Cerebellar nuclear complex (tissue), 1 donor: ENCODE data around the gene IL4I1.

Experiments
- DNase-seq, 2 experiments: peaks; one replicate each; lab custom pipeline; 2025; lab: John Stamatoyannopoulos, UW

IL4I1 gene

DNA sequence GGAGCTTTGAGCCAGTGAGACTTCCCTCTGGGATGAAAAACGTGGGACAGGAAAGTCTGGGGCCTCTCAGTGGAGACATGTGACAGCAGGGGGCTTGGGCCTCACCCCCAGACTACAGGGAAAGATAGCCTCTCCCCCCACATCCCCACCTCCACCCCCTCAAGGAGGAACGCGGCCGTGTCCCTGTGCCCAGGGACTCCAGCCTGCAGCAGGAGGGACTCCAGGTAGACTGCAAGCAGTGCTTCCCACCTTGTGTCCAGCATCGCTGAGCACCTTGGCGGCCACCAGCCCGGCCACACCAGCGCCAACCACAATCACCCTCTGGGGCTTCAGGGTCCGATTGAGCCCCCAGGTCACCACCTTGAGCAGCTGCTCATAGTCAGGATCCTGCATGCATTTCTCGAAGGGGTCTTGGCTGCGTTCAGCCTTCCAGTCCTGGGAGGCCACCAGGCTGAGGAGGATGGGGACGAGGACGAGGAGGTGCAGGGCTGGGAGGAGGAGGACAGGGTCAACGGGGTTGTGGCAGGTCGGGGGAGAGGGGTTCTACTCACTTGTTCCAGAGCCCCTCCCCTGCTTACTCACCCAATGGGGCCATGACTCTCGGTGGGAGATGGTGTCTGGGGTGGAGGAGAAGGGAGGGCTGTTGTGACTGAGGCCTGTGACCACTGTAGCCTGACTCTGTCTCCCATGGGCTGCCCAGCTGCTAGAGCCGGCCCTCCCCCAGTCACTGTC lies 955 bp downstream of the IL4I1 start:
- DNase-seq, result no peak

GRCh38 chr19:49894879-49895565 lies 1.7 kb downstream of the IL4I1 start:
- DNase-seq, result no peak

DNA sequence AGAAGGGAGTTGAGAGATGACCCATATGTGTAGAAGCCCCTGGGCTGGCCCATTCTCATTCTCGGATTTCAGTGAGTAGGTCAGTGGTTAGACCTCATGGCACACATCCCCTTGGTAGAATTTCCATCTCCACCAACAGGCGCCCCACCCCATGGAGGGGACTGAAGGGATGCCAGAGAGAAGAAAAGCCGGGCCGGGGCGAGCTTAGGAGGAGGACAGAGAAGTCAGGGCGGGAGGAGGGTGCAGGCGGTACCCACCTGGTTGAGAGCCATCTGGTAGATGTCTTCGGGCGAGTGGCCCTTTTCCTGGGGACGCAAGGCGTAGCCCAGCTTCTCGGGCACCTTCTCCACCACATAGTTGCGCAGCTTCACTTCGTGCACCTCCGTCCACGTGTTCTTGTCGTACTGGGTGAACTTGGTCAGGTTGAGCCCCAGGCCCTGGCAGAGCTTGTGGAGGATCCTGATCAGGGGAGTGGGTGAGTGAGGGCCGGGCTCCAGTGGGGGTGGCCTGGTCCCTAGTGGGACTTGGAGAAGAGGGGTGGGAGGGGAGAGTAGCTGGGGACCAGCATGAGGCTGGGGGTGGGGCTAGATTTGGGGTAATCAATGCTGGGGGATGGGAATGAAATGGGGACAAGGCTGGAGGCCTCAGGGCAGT lies 2.5 kb downstream of the IL4I1 start:
- DNase-seq, result no peak

- no peak for DNase-seq
Measured at GRCh38 chr19:49892716-49893115, 4.0 kb downstream of the IL4I1 start.

- DNase-seq, result no peak
Measured at GRCh38 chr19:49891393-49891792, 5.3 kb downstream of the IL4I1 start.

- no peak for DNase-seq
Measured at GRCh38 chr19:49890349-49891311, 6.1 kb downstream of the IL4I1 start.

DNA sequence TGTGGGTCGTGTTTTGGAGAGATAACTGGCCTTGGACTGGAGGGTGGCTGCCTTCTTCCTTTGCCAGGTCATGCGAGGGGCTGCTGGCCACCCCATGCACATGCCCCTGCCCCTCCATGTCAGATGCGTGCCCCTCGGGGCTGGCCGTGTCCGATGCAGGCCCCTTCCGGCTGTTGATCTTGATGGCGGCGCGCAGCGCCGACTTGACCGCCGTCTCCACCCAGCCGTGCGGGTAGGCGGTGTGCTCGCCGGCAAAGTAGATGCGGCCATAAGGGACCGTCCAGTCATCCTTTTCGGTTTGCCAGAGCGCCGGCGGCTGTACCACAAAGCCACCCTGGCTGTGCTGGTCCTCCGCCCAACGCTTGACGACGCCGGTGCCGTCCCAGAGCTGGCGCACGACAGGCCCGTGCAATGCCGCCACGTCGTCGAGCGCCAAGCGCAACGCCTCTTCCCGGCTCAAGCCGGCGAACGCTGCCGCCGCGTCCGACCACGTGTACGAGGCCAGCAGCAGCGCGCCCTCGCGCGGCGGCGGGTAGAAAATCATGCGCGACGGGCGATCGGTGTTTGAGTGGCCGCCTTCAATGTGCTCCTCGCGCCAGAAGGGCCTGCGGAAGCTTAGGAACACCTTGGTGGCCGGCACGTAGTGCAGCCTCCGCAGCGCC lies 6.9 kb downstream of the IL4I1 start:
- DNase-seq, result no peak

- no peak for DNase-seq
Measured at GRCh38 chr19:49889038-49889686, 7.5 kb downstream of the IL4I1 start.

- no peak for DNase-seq
Measured at GRCh38 chr19:49888510-49888824, 8.2 kb downstream of the IL4I1 start.

DNA sequence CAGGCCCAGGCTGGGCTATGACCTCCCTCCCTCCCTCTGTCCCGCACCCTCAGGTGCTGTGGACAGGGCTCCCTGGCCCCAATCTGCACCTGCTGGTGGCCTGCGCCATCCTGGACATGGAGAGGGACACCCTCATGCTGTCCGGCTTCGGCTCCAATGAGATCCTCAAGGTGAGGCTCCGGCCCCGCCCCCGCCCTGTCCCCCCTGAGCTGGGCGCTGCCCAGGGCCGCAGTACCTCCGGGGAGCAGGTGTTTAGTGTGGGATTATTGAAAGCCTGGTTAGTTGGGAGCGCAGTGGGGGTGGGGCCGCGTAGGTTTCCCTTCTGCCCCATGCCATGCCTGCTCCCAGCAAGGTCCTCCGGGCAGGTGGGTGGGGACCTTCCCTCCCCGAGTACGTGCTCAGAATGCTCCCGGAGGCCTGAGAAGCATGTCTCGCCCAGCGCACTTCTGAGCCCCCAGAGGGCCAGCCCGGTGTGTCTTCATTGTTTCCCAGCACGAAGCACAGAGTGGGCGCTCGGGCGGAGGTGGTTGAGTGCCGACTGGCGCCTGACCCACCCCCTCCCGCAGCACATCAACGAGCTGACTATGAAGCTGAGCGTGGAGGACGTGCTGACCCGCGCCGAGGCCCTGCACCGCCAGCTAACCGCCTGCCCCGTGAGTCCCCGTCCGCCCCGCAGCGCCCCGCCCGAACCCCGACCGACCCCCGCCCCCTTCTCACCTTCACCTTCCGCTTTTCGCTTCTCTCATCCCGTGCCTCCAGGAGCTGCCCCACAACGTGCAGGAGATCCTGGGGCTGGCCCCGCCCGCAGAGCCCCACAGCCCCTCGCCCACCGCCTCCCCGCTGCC lies 8.8 kb downstream of the IL4I1 start:
- no peak for DNase-seq

- no peak for DNase-seq
Measured at GRCh38 chr19:49887037-49887664, 9.5 kb downstream of the IL4I1 start.

DNA sequence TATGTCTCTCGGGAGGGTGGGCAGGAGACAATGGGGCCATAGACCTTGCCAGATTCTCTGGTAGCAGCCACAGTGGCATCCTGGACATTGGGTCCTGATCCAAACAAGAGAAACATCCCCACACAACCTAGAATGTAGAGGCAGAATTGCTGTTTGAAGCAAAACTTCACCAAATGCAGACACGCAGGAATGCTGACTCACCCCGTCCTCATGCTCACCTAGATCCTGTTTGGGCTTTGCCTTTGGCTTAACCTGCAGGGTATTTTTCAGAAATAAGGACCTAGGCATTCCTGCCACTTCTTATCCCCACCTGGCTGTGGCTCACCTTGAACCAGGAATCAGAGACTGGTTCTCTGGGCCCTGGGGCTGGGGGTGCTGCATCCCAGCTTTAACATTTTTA lies 11.9 kb downstream of the IL4I1 start:
- DNase-seq, result no peak

DNA sequence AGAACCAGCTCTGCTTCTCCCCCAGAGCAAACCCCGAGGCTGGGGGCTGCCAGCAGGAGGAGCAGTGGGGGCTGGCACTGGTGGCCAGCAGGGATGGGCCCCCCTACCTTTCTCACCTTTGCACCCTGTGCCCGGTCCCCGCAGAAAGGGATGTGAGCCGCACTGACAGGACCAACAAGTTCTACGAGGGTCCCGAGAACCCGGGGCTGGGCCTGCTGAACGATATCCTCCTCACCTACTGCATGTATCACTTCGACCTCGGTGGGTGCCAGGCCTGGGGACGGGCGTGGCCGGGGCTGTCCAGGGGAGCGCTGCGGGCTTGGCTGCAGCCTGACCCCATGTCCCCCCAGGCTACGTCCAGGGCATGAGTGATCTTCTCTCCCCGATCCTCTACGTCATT lies 12.6 kb downstream of the IL4I1 start:
- no peak for DNase-seq

DNA sequence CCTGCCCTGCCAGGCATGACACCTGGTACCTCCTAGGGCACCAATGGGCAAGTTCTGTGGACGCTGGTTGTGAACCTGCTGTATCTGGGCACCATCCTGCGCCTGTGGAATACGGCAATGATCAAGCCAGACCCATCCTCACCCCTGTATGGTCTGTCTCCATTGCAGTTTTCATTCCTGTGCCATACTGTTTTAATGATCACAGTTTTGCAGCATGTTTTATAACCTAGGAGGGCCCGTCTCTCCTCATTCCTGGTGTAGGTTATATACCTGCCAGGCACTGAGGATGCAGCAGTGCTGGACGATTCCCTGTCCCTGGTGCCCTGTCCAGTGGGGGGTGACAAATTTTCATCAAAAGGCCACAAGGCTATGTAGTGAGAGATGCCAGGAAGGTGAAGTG lies 13.6 kb downstream of the IL4I1 start:
- no peak for DNase-seq

- no peak for DNase-seq
Measured at GRCh38 chr19:49882643-49883042, 14.0 kb downstream of the IL4I1 start.

- DNase-seq, result no peak
Measured at GRCh38 chr19:49881672-49882394, 14.9 kb downstream of the IL4I1 start.

DNA sequence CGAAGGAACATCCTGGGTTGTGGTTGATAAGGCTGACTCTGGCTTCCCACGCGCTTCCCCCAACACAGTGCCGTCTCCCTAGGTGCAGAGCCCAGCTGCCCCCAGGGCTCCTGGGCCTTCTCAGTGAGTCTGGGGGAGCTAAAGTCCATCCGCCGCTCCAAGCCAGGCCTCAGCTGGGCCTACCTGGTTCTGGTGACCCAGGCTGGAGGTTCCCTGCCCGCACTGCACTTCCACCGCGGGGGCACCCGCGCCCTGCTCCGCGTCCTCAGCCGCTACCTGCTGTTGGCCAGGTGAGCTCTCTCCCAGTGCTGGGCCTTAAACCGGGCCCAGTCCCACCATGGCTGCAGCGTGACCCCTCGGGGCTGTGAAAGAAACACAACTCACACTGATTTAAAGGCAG lies 15.5 kb downstream of the IL4I1 start:
- DNase-seq, result no peak

- DNase-seq, result no peak
Measured at GRCh38 chr19:49880162-49880869, 16.4 kb downstream of the IL4I1 start.
